ENCODE results near the gene SH2D3C.

Gene SH2D3C

DNA sequence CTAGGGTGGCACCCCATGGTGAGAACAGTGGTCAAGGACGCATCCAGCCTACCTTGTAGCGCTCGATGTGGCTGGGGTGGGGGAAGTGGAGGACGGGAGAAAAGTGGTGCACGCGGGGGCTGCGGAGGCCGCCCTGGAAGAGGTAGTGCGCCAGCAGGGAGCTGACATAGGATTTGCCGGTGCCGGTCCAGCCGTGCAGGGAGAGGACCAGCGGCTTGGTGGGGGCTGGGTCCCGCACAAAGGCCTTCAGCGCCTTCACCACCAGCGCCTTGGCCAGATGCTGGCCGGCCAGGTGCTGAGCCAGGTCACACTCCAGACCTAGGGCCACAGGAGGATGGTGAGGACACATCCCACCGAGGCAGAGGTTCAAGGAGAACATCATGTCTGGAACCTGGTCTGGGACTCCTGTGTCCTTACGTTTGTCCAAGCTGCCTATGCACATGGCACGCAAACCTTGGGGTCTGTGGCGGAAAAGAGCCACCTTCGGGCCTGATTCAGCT is 44.2 kb downstream of the SH2D3C start:
- TF ChIP-seq ISL1 (CRISPR knock-in tag; IDR thresholded peaks at IDR 0.05) (no peak), ZFP30 (CRISPR knock-in tag; IDR thresholded peaks at IDR 0.05) (no peak), ARNTL (CRISPR knock-in tag; IDR thresholded peaks at IDR 0.05; ENCODE audit: borderline replicate concordance, low read depth) (no peak), ZNF8 (CRISPR knock-in tag; IDR thresholded peaks at IDR 0.05) (no peak), GLIS3 (CRISPR knock-in tag; IDR thresholded peaks at IDR 0.05) (no peak), ZNF565 (CRISPR knock-in tag; conservative IDR thresholded peaks at IDR 0.05; ENCODE audit: low read depth) (no peak), RARB (CRISPR knock-in tag; IDR thresholded peaks at IDR 0.05) (no peak), OSR1 (CRISPR knock-in tag; IDR thresholded peaks at IDR 0.05) (no peak), ESRRG (CRISPR knock-in tag; IDR thresholded peaks at IDR 0.05) (no peak)
- TF ChIP-seq, protein P1, sequence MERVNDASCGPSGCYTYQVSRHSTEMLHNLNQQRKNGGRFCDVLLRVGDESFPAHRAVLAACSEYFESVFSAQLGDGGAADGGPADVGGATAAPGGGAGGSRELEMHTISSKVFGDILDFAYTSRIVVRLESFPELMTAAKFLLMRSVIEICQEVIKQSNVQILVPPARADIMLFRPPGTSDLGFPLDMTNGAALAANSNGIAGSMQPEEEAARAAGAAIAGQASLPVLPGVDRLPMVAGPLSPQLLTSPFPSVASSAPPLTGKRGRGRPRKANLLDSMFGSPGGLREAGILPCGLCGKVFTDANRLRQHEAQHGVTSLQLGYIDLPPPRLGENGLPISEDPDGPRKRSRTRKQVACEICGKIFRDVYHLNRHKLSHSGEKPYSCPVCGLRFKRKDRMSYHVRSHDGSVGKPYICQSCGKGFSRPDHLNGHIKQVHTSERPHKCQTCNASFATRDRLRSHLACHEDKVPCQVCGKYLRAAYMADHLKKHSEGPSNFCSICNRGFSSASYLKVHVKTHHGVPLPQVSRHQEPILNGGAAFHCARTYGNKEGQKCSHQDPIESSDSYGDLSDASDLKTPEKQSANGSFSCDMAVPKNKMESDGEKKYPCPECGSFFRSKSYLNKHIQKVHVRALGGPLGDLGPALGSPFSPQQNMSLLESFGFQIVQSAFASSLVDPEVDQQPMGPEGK (CRISPR knock-in tag; IDR thresholded peaks at IDR 0.05; ENCODE audit: borderline replicate concordance): no peak
- TF ChIP-seq, protein P2, sequence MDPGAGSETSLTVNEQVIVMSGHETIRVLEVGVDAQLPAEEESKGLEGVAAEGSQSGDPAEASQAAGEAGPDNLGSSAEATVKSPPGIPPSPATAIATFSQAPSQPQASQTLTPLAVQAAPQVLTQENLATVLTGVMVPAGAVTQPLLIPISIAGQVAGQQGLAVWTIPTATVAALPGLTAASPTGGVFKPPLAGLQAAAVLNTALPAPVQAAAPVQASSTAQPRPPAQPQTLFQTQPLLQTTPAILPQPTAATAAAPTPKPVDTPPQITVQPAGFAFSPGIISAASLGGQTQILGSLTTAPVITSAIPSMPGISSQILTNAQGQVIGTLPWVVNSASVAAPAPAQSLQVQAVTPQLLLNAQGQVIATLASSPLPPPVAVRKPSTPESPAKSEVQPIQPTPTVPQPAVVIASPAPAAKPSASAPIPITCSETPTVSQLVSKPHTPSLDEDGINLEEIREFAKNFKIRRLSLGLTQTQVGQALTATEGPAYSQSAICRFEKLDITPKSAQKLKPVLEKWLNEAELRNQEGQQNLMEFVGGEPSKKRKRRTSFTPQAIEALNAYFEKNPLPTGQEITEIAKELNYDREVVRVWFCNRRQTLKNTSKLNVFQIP (CRISPR knock-in tag; IDR thresholded peaks at IDR 0.05; ENCODE audit: borderline replicate concordance, low read depth): no peak

DNA sequence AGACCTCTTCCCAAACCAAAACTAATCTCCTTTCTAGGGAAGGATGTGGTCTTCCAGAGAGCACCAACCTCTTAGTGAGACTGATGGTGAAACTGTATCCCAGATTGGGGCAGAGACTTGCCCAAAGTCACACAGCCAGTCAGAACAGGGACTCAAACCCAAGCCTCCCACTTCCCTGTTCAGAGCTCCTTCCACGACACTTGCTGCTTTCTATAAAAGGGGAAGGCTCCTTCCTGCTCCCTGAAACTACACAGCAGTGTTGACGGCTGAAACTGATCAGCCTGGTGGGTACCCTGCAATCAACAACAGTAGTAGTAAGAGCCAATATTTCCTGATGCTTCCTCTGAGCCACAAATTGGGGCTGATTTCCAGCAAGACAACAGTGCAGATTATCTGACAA is 44.9 kb downstream of the SH2D3C start:
- TF ChIP-seq ZC3H10 (CRISPR knock-in tag; IDR thresholded peaks at IDR 0.05) (no peak), CSDC2 (CRISPR knock-in tag; IDR thresholded peaks at IDR 0.05) (no peak), ZNF70 (CRISPR knock-in tag; IDR thresholded peaks at IDR 0.05) (no peak), ZNF565 (CRISPR knock-in tag; conservative IDR thresholded peaks at IDR 0.05; ENCODE audit: low read depth) (no peak), PPARA (CRISPR knock-in tag; IDR thresholded peaks at IDR 0.05; ENCODE audit: borderline replicate concordance) (no peak), SNAI2 (CRISPR knock-in tag; IDR thresholded peaks at IDR 0.05) (no peak)
- TF ChIP-seq, protein P2 (CRISPR knock-in tag; IDR thresholded peaks at IDR 0.05; ENCODE audit: borderline replicate concordance, low read depth): no peak
- TF ChIP-seq, protein P3, sequence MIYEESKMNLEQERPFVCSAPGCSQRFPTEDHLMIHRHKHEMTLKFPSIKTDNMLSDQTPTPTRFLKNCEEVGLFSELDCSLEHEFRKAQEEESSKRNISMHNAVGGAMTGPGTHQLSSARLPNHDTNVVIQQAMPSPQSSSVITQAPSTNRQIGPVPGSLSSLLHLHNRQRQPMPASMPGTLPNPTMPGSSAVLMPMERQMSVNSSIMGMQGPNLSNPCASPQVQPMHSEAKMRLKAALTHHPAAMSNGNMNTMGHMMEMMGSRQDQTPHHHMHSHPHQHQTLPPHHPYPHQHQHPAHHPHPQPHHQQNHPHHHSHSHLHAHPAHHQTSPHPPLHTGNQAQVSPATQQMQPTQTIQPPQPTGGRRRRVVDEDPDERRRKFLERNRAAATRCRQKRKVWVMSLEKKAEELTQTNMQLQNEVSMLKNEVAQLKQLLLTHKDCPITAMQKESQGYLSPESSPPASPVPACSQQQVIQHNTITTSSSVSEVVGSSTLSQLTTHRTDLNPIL (CRISPR knock-in tag; IDR thresholded peaks at IDR 0.05; ENCODE audit: low read depth): no peak
- TF ChIP-seq, protein P4, sequence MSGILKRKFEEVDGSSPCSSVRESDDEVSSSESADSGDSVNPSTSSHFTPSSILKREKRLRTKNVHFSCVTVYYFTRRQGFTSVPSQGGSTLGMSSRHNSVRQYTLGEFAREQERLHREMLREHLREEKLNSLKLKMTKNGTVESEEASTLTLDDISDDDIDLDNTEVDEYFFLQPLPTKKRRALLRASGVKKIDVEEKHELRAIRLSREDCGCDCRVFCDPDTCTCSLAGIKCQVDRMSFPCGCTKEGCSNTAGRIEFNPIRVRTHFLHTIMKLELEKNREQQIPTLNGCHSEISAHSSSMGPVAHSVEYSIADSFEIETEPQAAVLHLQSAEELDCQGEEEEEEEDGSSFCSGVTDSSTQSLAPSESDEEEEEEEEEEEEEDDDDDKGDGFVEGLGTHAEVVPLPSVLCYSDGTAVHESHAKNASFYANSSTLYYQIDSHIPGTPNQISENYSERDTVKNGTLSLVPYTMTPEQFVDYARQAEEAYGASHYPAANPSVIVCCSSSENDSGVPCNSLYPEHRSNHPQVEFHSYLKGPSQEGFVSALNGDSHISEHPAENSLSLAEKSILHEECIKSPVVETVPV (CRISPR knock-in tag; IDR thresholded peaks at IDR 0.05): no peak
- ATAC-seq: no peak

More for the DNA sequence above, 44.2 kb downstream of the SH2D3C start:
- no peak for ATAC-seq

DNA sequence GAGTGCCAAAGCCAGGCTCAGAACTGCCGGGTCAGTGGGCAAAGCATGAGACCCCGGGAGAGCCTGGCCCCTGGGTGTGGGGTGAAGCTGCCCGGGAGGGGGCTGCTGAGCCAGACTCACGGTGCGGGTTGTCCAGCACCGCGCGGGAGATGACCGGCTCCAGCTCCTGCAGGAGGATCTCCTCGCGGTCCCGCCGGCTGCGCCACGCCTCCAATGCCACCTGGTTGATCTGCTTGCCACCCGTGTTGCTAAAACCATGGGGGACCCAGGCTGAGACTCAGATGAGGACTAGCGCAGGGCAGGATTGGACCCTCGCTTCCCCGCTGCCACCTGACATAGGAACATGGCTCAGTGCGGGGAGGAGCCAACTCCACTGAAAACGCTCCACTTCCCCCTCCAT is 46.0 kb downstream of the SH2D3C start:
- ATAC-seq: no peak
- no peak for TF ChIP-seq ZFP30 (CRISPR knock-in tag; IDR thresholded peaks at IDR 0.05)
- TF ChIP-seq, protein P4 (CRISPR knock-in tag; IDR thresholded peaks at IDR 0.05): no peak
- TF ChIP-seq PPARA (CRISPR knock-in tag; IDR thresholded peaks at IDR 0.05; ENCODE audit: borderline replicate concordance): no peak
- TF ChIP-seq, protein P2 (CRISPR knock-in tag; IDR thresholded peaks at IDR 0.05; ENCODE audit: borderline replicate concordance, low read depth): no peak
- TF ChIP-seq SNAI2 (CRISPR knock-in tag; IDR thresholded peaks at IDR 0.05): no peak
- no peak for TF ChIP-seq ZFP3 (CRISPR knock-in tag; IDR thresholded peaks at IDR 0.05)
- no peak for TF ChIP-seq ZNF70 (CRISPR knock-in tag; IDR thresholded peaks at IDR 0.05)
- TF ChIP-seq ZNF565 (CRISPR knock-in tag; conservative IDR thresholded peaks at IDR 0.05; ENCODE audit: low read depth): no peak
- no peak for TF ChIP-seq RARB (CRISPR knock-in tag; IDR thresholded peaks at IDR 0.05)
- TF ChIP-seq, protein P5, sequence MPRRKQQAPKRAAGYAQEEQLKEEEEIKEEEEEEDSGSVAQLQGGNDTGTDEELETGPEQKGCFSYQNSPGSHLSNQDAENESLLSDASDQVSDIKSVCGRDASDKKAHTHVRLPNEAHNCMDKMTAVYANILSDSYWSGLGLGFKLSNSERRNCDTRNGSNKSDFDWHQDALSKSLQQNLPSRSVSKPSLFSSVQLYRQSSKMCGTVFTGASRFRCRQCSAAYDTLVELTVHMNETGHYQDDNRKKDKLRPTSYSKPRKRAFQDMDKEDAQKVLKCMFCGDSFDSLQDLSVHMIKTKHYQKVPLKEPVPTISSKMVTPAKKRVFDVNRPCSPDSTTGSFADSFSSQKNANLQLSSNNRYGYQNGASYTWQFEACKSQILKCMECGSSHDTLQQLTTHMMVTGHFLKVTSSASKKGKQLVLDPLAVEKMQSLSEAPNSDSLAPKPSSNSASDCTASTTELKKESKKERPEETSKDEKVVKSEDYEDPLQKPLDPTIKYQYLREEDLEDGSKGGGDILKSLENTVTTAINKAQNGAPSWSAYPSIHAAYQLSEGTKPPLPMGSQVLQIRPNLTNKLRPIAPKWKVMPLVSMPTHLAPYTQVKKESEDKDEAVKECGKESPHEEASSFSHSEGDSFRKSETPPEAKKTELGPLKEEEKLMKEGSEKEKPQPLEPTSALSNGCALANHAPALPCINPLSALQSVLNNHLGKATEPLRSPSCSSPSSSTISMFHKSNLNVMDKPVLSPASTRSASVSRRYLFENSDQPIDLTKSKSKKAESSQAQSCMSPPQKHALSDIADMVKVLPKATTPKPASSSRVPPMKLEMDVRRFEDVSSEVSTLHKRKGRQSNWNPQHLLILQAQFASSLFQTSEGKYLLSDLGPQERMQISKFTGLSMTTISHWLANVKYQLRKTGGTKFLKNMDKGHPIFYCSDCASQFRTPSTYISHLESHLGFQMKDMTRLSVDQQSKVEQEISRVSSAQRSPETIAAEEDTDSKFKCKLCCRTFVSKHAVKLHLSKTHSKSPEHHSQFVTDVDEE (CRISPR knock-in tag; IDR thresholded peaks at IDR 0.05): no peak
- TF ChIP-seq ZC3H10 (CRISPR knock-in tag; IDR thresholded peaks at IDR 0.05): no peak
- TF ChIP-seq OSR1 (CRISPR knock-in tag; IDR thresholded peaks at IDR 0.05): no peak
- TF ChIP-seq ISL1 (CRISPR knock-in tag; IDR thresholded peaks at IDR 0.05): no peak
- TF ChIP-seq, protein P1 (CRISPR knock-in tag; IDR thresholded peaks at IDR 0.05; ENCODE audit: borderline replicate concordance): no peak
